Stimulated activated CD8-positive, alpha-beta memory T cell treated with anti-CD3 and anti-CD28 coated beads, Interleukin-12 subunit alpha, Interleukin-12 subunit beta, amount 100 ng/mL, for 4 hours (primary cell): ENCODE measurements around the gene ZNF248.
"Not testable (repeated sequence)": the region's sequence is repeated elsewhere in the genome, so short reads cannot be mapped to it uniquely, and the experiment has no call there.

Experiments used
- DNase-seq: peaks from one replicate; pipeline ENCODE4 v3.0.0-alpha.2; 2020; ENCODE audit warnings: low read depth

Gene ZNF248

DNA sequence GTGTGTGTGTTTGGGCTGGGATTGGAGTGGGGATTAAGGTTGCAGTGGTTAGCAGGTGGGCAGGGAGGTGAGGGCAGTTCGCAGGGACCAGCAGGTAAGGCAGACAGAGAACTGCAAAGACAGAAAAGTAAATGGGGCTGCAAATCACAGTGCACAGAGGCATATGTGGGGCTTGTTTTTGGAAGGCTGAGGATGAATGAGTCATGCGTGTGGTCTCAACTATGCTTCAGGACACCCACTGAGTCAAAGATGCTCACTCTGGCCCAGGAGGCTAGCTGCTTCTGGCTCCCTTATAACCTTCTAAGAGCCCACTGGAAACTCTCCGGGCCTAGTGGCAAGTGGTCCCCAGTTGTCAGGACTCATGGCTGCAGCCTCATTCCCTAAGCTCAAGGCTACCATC, 118.2 kb downstream of the ZNF248 start:
- no peak for DNase-seq

DNA sequence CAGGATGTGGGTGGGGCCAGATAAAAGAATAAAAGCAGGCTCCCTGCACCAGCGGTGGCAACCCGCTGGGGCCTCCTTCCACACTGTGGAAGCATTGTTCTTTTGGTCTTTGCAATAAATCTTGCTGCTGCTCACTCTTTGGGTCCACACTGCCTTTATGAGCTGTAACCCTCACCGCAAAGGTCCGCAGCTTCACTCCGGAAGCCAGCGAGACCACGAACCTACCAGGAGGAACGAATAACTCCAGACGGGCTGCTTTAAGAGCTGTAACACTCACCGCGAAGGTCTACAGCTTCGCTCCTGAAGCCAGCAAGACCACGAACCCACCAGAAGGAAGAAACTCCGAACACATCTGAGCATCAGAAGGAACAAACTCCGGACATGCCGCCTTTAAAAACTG, 119.2 kb downstream of the ZNF248 start:
- DNase-seq = not testable (repeated sequence)

DNA sequence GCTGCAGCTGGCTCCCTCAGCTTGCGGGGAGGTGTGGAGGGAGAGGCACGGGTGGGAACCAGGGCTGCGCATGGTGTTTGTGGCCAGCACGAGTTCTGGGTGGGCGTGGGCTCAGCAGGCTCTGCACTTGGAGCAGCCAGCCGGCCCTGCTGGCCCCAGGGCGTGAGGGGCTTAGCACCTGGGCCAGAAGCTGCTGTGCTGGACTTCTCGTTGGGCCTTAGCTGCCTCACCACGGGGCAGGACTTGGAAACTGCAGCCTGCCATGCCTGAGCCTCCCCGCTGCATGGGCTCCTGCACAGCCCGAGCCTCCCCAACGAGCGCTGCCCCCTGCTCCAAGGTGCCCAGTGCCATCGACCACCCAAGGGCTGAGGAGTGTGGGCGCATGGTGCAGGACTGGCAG, 120.1 kb downstream of the ZNF248 start:
- no peak for DNase-seq

DNA sequence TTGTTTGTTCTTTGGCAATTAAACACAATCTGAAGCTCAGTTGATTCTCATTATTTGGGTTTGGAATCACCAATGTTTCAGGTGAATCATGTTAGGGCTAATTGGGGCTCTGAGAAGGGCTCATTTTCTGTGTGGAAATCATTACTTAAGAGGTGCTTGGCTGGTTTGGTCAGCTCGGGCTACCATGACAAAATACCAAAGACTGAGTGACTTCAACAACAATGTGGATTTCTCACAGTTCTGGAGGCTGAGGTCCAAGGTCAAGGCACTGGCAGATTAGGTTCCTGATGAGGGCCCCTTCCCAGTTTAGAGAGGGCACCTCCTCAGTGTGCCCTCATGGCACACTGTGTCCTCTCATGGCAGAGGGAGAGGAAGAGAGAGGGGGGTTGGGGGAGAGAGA, 121.3 kb downstream of the ZNF248 start:
- no peak for DNase-seq

DNA sequence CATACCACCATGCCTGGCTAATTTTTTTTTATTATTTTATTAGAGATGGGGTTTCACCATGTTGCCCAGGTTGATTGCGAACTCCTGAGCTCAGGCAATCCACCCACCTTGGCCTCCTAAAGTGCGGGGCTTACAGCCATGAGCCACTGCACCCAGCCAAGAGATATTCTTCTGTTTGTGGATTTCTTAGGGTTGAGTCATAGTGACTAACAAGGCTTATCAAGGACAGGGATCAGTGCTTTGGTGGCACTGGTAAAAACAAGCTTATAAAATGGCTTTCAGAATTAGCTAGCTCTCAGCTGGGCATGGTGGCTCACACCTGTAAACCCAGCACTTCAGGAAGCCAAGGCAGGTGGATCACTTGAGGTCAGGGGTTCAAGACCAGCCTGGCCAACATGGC, 122.4 kb downstream of the ZNF248 start:
- no peak for DNase-seq
